OCI-LY7 (cell line): ENCODE measurements around the gene NCKAP1. TPM values are rescaled to one million over a fixed set of nuclear protein-coding genes. Genes with fewer than 3 reads are reported as not detected.

Experiments used
- Bru-seq: library from RNA; stranded (reverse); fragments of 400-500 nt; gene quantifications from one replicate; lab custom pipeline; 2021; lab: Mats Ljungman, UMichigan
- BruChase-seq, 2 experiments: library from RNA; stranded (reverse); fragments of 400-500 nt; gene quantifications; one replicate each; lab custom pipeline; 2021; lab: Mats Ljungman, UMichigan
- BruUV-seq: library from RNA; stranded (reverse); fragments of 400-500 nt; replicated peaks from 2 replicates; lab custom pipeline; 2021; lab: Mats Ljungman, UMichigan
- CTCF ChIA-PET: fragments of 300-600 bp; sonication (Branson Sonifier 250); formaldehyde crosslinking; loops from one replicate; lab custom pipeline; 2022; ENCODE audit warnings: antibody characterized with exemption; ENCODE audit not compliant: unreplicated experiment; lab: Charles Lee
- POLR2A ChIA-PET: fragments of 300-600 bp; sonication (Branson Sonifier 250); formaldehyde crosslinking; loops from one replicate; lab custom pipeline; 2022; ENCODE audit warnings: antibody characterized with exemption; lab: Charles Lee
- DNase-seq: peaks from one replicate; pipeline ENCODE4 v3.0.0-alpha.2; 2015; ENCODE audit warnings: low spot score
- H2AFZ ChIP-seq: fragments of 200-600 bp; sonication (generic), shearing (Covaris generic); 2 replicates; pipeline ENCODE4 v1.6.1; 2014; ENCODE audit warnings: mild to moderate bottlenecking, antibody characterized with exemption, low read length, moderate library complexity
- H3K27ac ChIP-seq: fragments of 200-600 bp; sonication (generic); 2 replicates; pipeline ENCODE4 v1.5.1; 2014; ENCODE audit warnings: mixed run types, low read depth, mild to moderate bottlenecking, moderate library complexity, low read length, inconsistent platforms; ENCODE audit not compliant: poor library complexity, severe bottlenecking
- H3K36me3 ChIP-seq: fragments of 200-600 bp; sonication (generic); 2 replicates; pipeline ENCODE4 v1.6.1; 2014; ENCODE audit warnings: mild to moderate bottlenecking, antibody characterized with exemption, low read length, moderate library complexity, mixed read lengths; ENCODE audit not compliant: insufficient read depth
- H3K4me1 ChIP-seq: fragments of 200-600 bp; sonication (generic); 2 replicates; pipeline ENCODE4 v1.5.1; 2014; ENCODE audit warnings: mild to moderate bottlenecking, low read length; ENCODE audit not compliant: insufficient read depth, poor library complexity, severe bottlenecking
- H3K4me2 ChIP-seq: fragments of 200-600 bp; sonication (generic); 2 replicates; pipeline ENCODE4 v1.6.1; 2014; ENCODE audit warnings: mild to moderate bottlenecking, low read length
- H3K4me3 ChIP-seq: fragments of 200-600 bp; sonication (generic); 2 replicates; pipeline ENCODE4 v1.5.1; 2014; ENCODE audit warnings: mild to moderate bottlenecking, low read depth, low read length; ENCODE audit not compliant: poor library complexity, severe bottlenecking
- H3K79me2 ChIP-seq: fragments of 200-600 bp; sonication (generic); 2 replicates; pipeline ENCODE4 v1.6.1; 2016; ENCODE audit warnings: low read depth, mild to moderate bottlenecking, low read length, moderate library complexity, mixed read lengths; ENCODE audit not compliant: insufficient read depth
- H3K9me2 ChIP-seq: fragments of 200-600 bp; sonication (generic); 2 replicates; pipeline ENCODE4 v1.6.1; 2016; ENCODE audit warnings: mild to moderate bottlenecking, low read length, mixed read lengths; ENCODE audit not compliant: insufficient read depth
- H3K9me3 ChIP-seq: fragments of 200-600 bp; sonication (generic); 2 replicates; pipeline ENCODE4 v1.6.1; 2014; ENCODE audit warnings: mild to moderate bottlenecking, mixed run types, low read length, mixed read lengths
- H4K20me1 ChIP-seq: fragments of 200-600 bp; sonication (generic); 2 replicates; pipeline ENCODE4 v1.6.1; 2014; ENCODE audit warnings: mild to moderate bottlenecking, antibody characterized with exemption, low read length, moderate library complexity, mixed read lengths; ENCODE audit not compliant: insufficient read depth
- EZH2phosphoT487 ChIP-seq: fragments of 200-600 bp; sonication (generic); IDR thresholded peaks from 2 replicates; pipeline ENCODE4 v1.6.1; 2018; ENCODE audit warnings: low read depth, borderline replicate concordance, mild to moderate bottlenecking, mixed run types, antibody characterized with exemption, low read length, moderate library complexity, mixed read lengths
- intact Hi-C: fragments of 100-400 bp; cut with micrococcal nuclease; formaldehyde crosslinking; loops from one replicate; pipeline ENCODE4 v1.10.0; 2022; ENCODE audit not compliant: unreplicated experiment
- long read RNA-seq: library from polyadenylated mRNA; stranded (forward); transcript quantifications from one replicate; pipeline ENCODE4 v2.0.0, GENCODE V29; 2022
- total RNA-seq, 2 experiments: library from RNA; depleted of rRNA in 1 of 2; stranded (reverse); fragments of >200 nt in 1 of 2; shearing (Covaris generic) in 1 of 2; gene quantifications; 2 replicates each; pipeline ENCODE4 v1.2.3, GENCODE V29; 2014 to 2022
- TF ChIP-seq, protein P1 (sequence below): fragments of 200-600 bp; sonication (generic); conservative IDR thresholded peaks from 2 replicates; pipeline ENCODE4 v1.5.1; 2014; ENCODE audit warnings: mild to moderate bottlenecking, antibody characterized with exemption, low read length, moderate library complexity, mixed read lengths

NCKAP1 gene, protein sequence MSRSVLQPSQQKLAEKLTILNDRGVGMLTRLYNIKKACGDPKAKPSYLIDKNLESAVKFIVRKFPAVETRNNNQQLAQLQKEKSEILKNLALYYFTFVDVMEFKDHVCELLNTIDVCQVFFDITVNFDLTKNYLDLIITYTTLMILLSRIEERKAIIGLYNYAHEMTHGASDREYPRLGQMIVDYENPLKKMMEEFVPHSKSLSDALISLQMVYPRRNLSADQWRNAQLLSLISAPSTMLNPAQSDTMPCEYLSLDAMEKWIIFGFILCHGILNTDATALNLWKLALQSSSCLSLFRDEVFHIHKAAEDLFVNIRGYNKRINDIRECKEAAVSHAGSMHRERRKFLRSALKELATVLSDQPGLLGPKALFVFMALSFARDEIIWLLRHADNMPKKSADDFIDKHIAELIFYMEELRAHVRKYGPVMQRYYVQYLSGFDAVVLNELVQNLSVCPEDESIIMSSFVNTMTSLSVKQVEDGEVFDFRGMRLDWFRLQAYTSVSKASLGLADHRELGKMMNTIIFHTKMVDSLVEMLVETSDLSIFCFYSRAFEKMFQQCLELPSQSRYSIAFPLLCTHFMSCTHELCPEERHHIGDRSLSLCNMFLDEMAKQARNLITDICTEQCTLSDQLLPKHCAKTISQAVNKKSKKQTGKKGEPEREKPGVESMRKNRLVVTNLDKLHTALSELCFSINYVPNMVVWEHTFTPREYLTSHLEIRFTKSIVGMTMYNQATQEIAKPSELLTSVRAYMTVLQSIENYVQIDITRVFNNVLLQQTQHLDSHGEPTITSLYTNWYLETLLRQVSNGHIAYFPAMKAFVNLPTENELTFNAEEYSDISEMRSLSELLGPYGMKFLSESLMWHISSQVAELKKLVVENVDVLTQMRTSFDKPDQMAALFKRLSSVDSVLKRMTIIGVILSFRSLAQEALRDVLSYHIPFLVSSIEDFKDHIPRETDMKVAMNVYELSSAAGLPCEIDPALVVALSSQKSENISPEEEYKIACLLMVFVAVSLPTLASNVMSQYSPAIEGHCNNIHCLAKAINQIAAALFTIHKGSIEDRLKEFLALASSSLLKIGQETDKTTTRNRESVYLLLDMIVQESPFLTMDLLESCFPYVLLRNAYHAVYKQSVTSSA
- total RNA-seq (2014; rRNA removed; shearing (Covaris generic)) = 0.06 TPM in 1 of 2 replicates, not detected in the other
- total RNA-seq (2022) = 0.55 and 1.7 TPM in 2 replicates
- percentile 31 among the genes with signal in this experiment for Bru-seq, nascent RNA
- BruChase-seq, experiment 1, labeled RNA remaining after a 6-hour chase = percentile 25 among the genes with signal in this experiment
- BruChase-seq, experiment 2, labeled RNA remaining after a 2-hour chase = percentile 33 among the genes with signal in this experiment
- long read RNA-seq = 0 reads

DNA sequence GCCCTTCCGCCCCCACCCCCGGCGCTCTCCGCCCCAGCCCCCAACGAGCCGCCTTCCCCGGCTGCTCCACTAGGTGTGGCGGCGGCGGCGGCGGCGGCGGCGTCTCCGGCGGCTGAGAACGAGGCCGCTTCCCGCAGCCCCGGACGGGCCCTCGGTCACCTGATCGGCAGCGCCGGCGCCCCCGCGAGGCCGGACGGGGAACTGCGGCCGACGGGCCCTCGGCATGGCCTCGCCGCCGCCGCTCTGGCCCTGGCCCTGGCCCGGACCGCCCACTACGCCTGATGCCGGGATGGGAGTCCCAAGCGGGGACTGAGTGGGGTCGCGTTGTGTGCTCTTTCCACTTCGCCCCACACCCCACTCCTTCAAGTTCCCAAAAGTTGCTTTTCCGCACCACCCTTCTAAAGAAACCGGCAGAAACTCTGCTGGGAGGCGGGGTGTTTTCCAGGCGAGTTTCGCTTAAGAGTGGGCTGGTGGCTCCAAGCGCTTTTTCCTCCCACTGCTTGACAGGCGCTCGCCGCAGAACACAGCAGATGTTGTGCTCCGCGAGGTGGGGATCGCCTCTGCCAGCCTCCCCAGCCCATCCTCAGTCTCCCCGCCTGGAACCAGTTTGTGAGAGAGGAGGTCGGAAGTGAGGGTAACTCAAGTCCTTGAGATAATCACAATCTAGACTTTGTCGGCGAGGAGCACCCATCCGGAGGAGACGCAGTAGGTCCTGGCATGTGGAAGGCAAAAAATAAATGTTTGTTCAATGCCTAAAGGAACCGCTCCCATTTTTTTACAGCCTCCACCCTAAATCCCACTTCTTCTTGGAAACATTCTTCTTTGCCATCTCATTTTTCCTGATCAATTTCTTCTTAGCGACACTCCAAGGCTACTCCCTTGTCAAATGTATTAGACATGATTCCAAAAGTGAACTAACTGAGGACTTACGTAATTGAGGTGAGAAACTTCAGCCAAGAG, at the start of gene NCKAP1:
Gene NCKAP1 (minus strand): TSS at position 117 of the 960 bp plus-strand sequence. CDS start 358 bp downstream, outside the sequence.
- BruUV-seq = no TSS peak
- intact Hi-C loops = no loop called here
- ChIA-PET POLR2A (interaction anchor here (0.6 to 2.1 kb wide), 3 partner anchors 40 to 470 kb away, joined by 3 to 6 read pairs (median 3); partner anchors contain the start of gene DUSP19), CTCF (no interaction called here)
- H3K36me3 ChIP-seq = no peaks in the 10 kb centered on the region
- H3K79me2 ChIP-seq = no peaks in the 10 kb centered on the region
- peak; percentile 66 for DNase-seq
- no peak for TF ChIP-seq EZH2phosphoT487
- TF ChIP-seq, protein P1, sequence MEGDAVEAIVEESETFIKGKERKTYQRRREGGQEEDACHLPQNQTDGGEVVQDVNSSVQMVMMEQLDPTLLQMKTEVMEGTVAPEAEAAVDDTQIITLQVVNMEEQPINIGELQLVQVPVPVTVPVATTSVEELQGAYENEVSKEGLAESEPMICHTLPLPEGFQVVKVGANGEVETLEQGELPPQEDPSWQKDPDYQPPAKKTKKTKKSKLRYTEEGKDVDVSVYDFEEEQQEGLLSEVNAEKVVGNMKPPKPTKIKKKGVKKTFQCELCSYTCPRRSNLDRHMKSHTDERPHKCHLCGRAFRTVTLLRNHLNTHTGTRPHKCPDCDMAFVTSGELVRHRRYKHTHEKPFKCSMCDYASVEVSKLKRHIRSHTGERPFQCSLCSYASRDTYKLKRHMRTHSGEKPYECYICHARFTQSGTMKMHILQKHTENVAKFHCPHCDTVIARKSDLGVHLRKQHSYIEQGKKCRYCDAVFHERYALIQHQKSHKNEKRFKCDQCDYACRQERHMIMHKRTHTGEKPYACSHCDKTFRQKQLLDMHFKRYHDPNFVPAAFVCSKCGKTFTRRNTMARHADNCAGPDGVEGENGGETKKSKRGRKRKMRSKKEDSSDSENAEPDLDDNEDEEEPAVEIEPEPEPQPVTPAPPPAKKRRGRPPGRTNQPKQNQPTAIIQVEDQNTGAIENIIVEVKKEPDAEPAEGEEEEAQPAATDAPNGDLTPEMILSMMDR = peak; percentile 73
- no peaks in the 10 kb centered on the region for H3K9me3 ChIP-seq
- H3K27ac ChIP-seq = no peak within 1 kb of the TSS
- H3K4me3 ChIP-seq = peak within 1 kb of the TSS; percentile 63
- peak within 1 kb of the TSS; percentile 78 for H3K4me2 ChIP-seq
- H4K20me1 ChIP-seq = peaks cover 15% of the 10 kb centered on the region; the same call in 1 of the 2 replicates
- no peaks in the 10 kb centered on the region for H3K9me2 ChIP-seq
- H2AFZ ChIP-seq = no peak within 1 kb of the TSS
- peaks cover 26% of the 10 kb centered on the region for H3K4me1 ChIP-seq

DNA sequence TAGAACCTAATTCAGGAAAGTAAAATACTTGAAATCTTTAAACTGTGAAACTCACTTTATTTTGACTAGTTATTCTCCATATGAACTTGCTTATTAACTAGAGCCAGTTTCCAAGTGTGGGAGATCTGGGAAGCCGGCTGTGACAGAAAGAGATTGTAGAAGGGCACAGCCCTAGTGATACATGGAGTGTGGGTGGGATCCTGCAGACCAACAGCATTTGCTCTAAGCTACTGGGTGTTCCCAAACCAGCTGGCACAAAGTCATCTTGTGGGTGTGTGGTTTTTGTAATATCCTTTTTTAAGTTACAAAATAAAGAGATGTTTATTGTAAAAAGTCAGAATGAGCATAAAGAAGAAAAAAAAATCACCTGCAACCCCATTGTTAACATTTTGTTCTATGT, 43.7 kb upstream of the NCKAP1 start:
- BruUV-seq = no TSS peak
- no peaks in the 10 kb centered on the region for H3K36me3 ChIP-seq
- no peaks in the 10 kb centered on the region for H4K20me1 ChIP-seq
- POLR2A ChIA-PET = interaction anchor here (0.7 to 1.2 kb wide), 2 partner anchors 11 to 542 kb away, joined by 4 to 6 read pairs; no protein-coding TSS in a partner anchor
- CTCF ChIA-PET = no interaction called here
- TF ChIP-seq EZH2phosphoT487 = no peak
- TF ChIP-seq, protein P1 = no peak
- no peak overlapping the region for H3K4me2 ChIP-seq
- H3K4me3 ChIP-seq = no peak overlapping the region
- no peaks in the 10 kb centered on the region for H3K9me3 ChIP-seq
- H3K4me1 ChIP-seq = peaks cover 15% of the 10 kb centered on the region
- no peak overlapping the region for H3K27ac ChIP-seq
- intact Hi-C loops = no loop called here
- H2AFZ ChIP-seq = no peak overlapping the region
- no peaks in the 10 kb centered on the region for H3K79me2 ChIP-seq
- no peak for DNase-seq
- H3K9me2 ChIP-seq = no peaks in the 10 kb centered on the region
